GM12878 (cell line): ENCODE results near the gene HEATR3. TPM values are rescaled to one million over a fixed set of nuclear protein-coding genes. Genes with fewer than 3 reads are reported as not detected.
"Not testable (repeated sequence)": the region's sequence is repeated elsewhere in the genome, so short reads cannot be mapped to it uniquely, and the experiment has no call there.

ENCODE experiments used
- ATAC-seq: fragments of 200-7000 bp; cut with Tn5 transposase; 3 replicates; pipeline ENCODE4 v1.9.1; 2020; ENCODE audit warnings: mild to moderate bottlenecking, moderate library complexity
- BruUV-seq: library from RNA; stranded (reverse); fragments of 400-500 nt; replicated peaks from 2 replicates; lab custom pipeline; 2021; lab: Mats Ljungman, UMichigan
- CTCF ChIA-PET: fragments of 300-600 bp; sonication (Branson Sonifier 250); formaldehyde crosslinking; extraction: SDS; loops from one replicate; lab custom pipeline; 2021; ENCODE audit warnings: inconsistent platforms; lab: Yijun Ruan, JAX
- POLR2A ChIA-PET: fragments of 350-600 bp; formaldehyde crosslinking; extraction: SDS; loops from one replicate; lab custom pipeline; 2021; ENCODE audit warnings: inconsistent platforms; lab: Charles Lee
- RAD21 ChIA-PET: fragments of 300-600 bp; sonication (Branson Sonifier 250); formaldehyde crosslinking; loops from one replicate; lab custom pipeline; 2023; ENCODE audit warnings: antibody characterized with exemption; ENCODE audit not compliant: unreplicated experiment; lab: Charles Lee
- SMC1A ChIA-PET: fragments of 300-600 bp; sonication (Branson Sonifier 250); formaldehyde crosslinking; loops from one replicate; lab custom pipeline; 2023; ENCODE audit not compliant: unreplicated experiment, uncharacterized antibody; lab: Charles Lee
- DNase-seq: peaks from one replicate; pipeline ENCODE4 v3.0.0-alpha.2; 2011; ENCODE audit warnings: low read depth, low spot score
- FAIRE-seq: peaks from 3 replicates; lab custom pipeline; 2011; peaks lifted over from hg19 to GRCh38; lab: Jason Lieb, UNC
- H2AFZ ChIP-seq: 2 replicates; pipeline ENCODE4 v1.6.0; 2011; ENCODE audit warnings: low read depth, low read length, control low read depth; ENCODE audit not compliant: control insufficient read depth
- H3K27ac ChIP-seq: 2 replicates; pipeline ENCODE4 v1.5.1; 2011; ENCODE audit warnings: control low read depth; ENCODE audit not compliant: control insufficient read depth, insufficient read depth
- H3K27me3 ChIP-seq, 2 experiments: replicated peaks in 1 of 2; 2 replicates each; pipeline versions ENCODE4 v1.6.0 to v1.6.1; 2011; ENCODE audit warnings: low read length in 1 of 2; ENCODE audit not compliant: control insufficient read depth in 2 of 2, insufficient read depth in 2 of 2
- H3K36me3 ChIP-seq, 2 experiments: 2 replicates each; pipeline ENCODE4 v1.5.1; 2011; ENCODE audit warnings: low read length in 1 of 2; ENCODE audit not compliant: control insufficient read depth in 2 of 2, insufficient read depth in 2 of 2
- H3K4me1 ChIP-seq: 2 replicates; pipeline ENCODE4 v1.6.1; 2011; ENCODE audit warnings: mild to moderate bottlenecking, low read length, moderate library complexity, mixed read lengths; ENCODE audit not compliant: control insufficient read depth, insufficient read depth
- H3K4me2 ChIP-seq: 2 replicates; pipeline ENCODE4 v1.6.0; 2011; ENCODE audit warnings: control low read depth; ENCODE audit not compliant: control insufficient read depth, insufficient read depth
- H3K4me3 ChIP-seq: fragments of 200-600 bp; sonication (generic); 2 replicates; pipeline ENCODE4 v1.5.1; 2016
- H3K79me2 ChIP-seq: 2 replicates; pipeline ENCODE4 v1.6.0; 2011; ENCODE audit warnings: low read length; ENCODE audit not compliant: control insufficient read depth, insufficient read depth
- H3K9ac ChIP-seq: 2 replicates; pipeline ENCODE4 v1.8.0; 2011; ENCODE audit warnings: low read length, control low read depth, mixed read lengths; ENCODE audit not compliant: control insufficient read depth, insufficient read depth
- H3K9me3 ChIP-seq: replicated peaks from 3 replicates; pipeline ENCODE4 v1.5.1; 2011; ENCODE audit warnings: mild to moderate bottlenecking, low read length; ENCODE audit not compliant: control insufficient read depth, insufficient read depth
- H4K20me1 ChIP-seq: 2 replicates; pipeline ENCODE4 v1.6.0; 2011; ENCODE audit not compliant: control insufficient read depth, insufficient read depth
- JUNB ChIP-seq: IDR thresholded peaks from 2 replicates; pipeline ENCODE4 v1.6.1; 2016; ENCODE audit warnings: antibody characterized with exemption, mild to moderate bottlenecking
- POU2F2 ChIP-seq: IDR thresholded peaks from 3 replicates; pipeline ENCODE4 v1.6.1; 2011; ENCODE audit warnings: low read depth, mild to moderate bottlenecking, low read length, borderline replicate concordance
- SMARCA5 ChIP-seq: fragments of 450-650 bp; IDR thresholded peaks from 2 replicates; pipeline ENCODE4 v1.6.1; 2017; ENCODE audit warnings: mild to moderate bottlenecking
- STAT1 ChIP-seq: fragments of 450-650 bp; conservative IDR thresholded peaks from 2 replicates; pipeline ENCODE4 v1.6.1; 2014; ENCODE audit warnings: antibody characterized with exemption, mild to moderate bottlenecking
- ZNF384 ChIP-seq: IDR thresholded peaks from 2 replicates; pipeline ENCODE4 v1.6.1; 2012; ENCODE audit warnings: low read depth, mild to moderate bottlenecking, low read length, improper control_type of control experiment, borderline replicate concordance
- WGBS: methylation state at CpG from one replicate; pipeline ENCODE4 v1.1.6; 2016; ENCODE audit warnings: low lambda C conversion rate; ENCODE audit not compliant: insufficient replicate concordance, insufficient coverage; ENCODE audit errors: missing lambda C conversion rate; 5-methylcytosine and 5-hydroxymethylcytosine counted together
- in situ Hi-C: fragments of 300-500 bp; cut with MboI; formaldehyde crosslinking; loops from 9 replicates; pipeline ENCODE4 v1.14.3; 2018; ENCODE audit warnings: mixed read lengths
- intact Hi-C: fragments of 100-400 bp; cut with micrococcal nuclease; formaldehyde crosslinking; loops from one replicate; pipeline ENCODE4 v1.14.2; 2022; ENCODE audit not compliant: unreplicated experiment
- polyA plus RNA-seq, 11 experiments: library from polyadenylated mRNA; depleted of rRNA in 4 of 11; unstranded in 6 of 11; stranded (reverse) in 5 of 11; fragments of >200 nt; fragmentation: Nextera tagmentation in 4 of 11; fragmentation: Illumina TruSeq in 1 of 11; extraction: Ambion mirVana in 4 of 11; extraction: Trizol in 1 of 11; gene quantifications; 1 replicate in 1 of 11; 2 replicates in 10 of 11; pipeline versions ENCODE4 v1.2.1 to v1.2.3, GENCODE V29; 2011 to 2016; ENCODE audit warnings: inconsistent platforms in 2 of 11, missing spikeins in 2 of 11, low read depth in 1 of 11
- total RNA-seq, 4 experiments: library from RNA; depleted of rRNA in 3 of 4; stranded (reverse); fragments of >200 nt in 3 of 4; fragmentation: Illumina TruSeq in 1 of 4; extraction: Trizol in 1 of 4; gene quantifications; 2 replicates each; pipeline versions ENCODE4 v1.2.1 to v1.2.3, GENCODE V29; 2013 to 2021
- TF ChIP-seq, protein P1 (sequence below): IDR thresholded peaks from 2 replicates; pipeline ENCODE4 v1.6.1; 2011; ENCODE audit warnings: low read depth, low read length, improper control_type of control experiment, borderline replicate concordance

The HEATR3 gene
- total and polyA plus RNA-seq, 10 of the 15 experiments (the other 5 are each of a cell fraction or from before 2014, with no cell fraction given), result 1.5 to 30.0 (median 17.7) TPM

DNA sequence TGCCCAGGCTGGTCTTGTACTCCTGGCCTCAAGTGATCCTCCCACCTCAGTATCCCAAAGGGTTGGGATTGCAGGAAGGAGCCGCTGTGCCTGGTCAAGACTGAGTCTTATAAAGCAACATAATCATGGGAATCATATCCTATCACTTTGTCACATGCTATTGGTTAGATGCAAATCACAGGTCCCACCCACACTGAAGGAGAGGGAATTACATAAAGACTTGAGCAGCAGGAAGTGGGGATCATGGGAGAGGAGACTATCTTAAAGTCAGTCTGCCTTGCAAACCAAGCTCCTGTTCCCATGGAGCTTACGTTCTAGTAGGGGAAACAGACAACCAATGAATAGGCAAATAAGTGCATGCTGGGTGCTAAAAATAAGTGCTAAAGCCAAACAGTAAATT, 59.0 kb downstream of the HEATR3 start:
- no peak for ATAC-seq
- Histone ChIP-seq H3K4me1 (peaks cover 32% of the 10 kb centered on the region), H3K4me2 (no peak overlapping the region), H3K27me3 (no peaks in the 10 kb centered on the region), H2AFZ (peak overlapping the region; percentile 28; the same call in 1 of the 2 replicates), H3K9ac (no peak overlapping the region), H4K20me1 (no peaks in the 10 kb centered on the region), H3K79me2 (no peaks in the 10 kb centered on the region), H3K27ac (no peak overlapping the region)
- CTCF ChIA-PET, result interaction anchor here (1.1 to 2.1 kb wide), 3 partner anchors 57 to 101 kb away, joined by 3 to 11 read pairs (median 4); no protein-coding TSS in a partner anchor
- RAD21 ChIA-PET, result interaction anchor here (0.6 to 1.0 kb wide), 2 partner anchors 10 to 56 kb away, joined by 3 read pairs; no protein-coding TSS in a partner anchor
- WGBS, result 63% methylated on average over 2 of the region's 2 CpGs
- intact Hi-C loops, result no loop called here
- BruUV-seq, result no TSS peak
- SMC1A ChIA-PET, result interaction anchor here (1.1 to 1.3 kb wide), 2 partner anchors 39 to 231 kb away, joined by 3 read pairs; no protein-coding TSS in a partner anchor
- DNase-seq, result no peak
- TF ChIP-seq STAT1, result no peak
- TF ChIP-seq ZNF384, result no peak
- peak; percentile 36; the same call in 1 of the 3 replicates for TF ChIP-seq POU2F2
- TF ChIP-seq, protein P1, sequence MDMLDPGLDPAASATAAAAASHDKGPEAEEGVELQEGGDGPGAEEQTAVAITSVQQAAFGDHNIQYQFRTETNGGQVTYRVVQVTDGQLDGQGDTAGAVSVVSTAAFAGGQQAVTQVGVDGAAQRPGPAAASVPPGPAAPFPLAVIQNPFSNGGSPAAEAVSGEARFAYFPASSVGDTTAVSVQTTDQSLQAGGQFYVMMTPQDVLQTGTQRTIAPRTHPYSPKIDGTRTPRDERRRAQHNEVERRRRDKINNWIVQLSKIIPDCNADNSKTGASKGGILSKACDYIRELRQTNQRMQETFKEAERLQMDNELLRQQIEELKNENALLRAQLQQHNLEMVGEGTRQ, result no peak
- TF ChIP-seq, all 136 proteins: peak for 1
- FAIRE-seq, result no peak
- POLR2A ChIA-PET, result interaction anchor here (1.4 kb wide), 1 partner anchor 59 kb away, joined by 4 read pairs; the partner anchor contains the start of gene HEATR3
- in situ Hi-C loops, result no loop called here
- H3K36me3 ChIP-seq, result no peaks in the 10 kb centered on the region
- peaks cover 1% of the 10 kb centered on the region; the same call in 1 of the 3 replicates for H3K9me3 ChIP-seq
- H3K4me3 ChIP-seq, result no peak overlapping the region

DNA sequence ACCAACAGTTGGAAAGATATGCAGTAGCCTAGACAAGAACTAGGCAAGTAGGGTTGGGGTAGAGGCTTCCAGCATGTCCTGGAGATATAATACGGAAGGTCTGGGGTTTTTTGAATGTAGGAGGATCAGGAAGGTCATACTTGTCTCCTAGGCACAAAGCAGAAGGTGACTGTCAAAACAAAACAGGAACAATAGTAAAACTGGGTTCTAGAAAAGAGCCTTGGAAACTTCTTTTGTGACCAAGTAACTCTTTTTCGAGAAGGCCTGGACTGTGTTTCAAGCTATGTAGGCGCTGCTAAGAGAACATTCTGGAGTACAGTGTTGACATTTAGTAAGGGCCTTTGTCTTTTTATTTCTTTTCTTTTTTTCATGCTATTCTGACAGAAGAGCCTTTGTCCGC, 60.4 kb downstream of the HEATR3 start:
- SMC1A ChIA-PET, result no interaction called here
- H3K27me3 ChIP-seq, result no peaks in the 10 kb centered on the region
- 81% methylated on average over 4 of the region's 4 CpGs for WGBS
- no peaks in the 10 kb centered on the region for H3K36me3 ChIP-seq
- FAIRE-seq, result peak; percentile 27
- RAD21 ChIA-PET, result no interaction called here
- H3K4me1 ChIP-seq, result peaks cover 24% of the 10 kb centered on the region
- H3K4me2 ChIP-seq, result no peak overlapping the region
- no peak overlapping the region for H3K4me3 ChIP-seq
- H3K9ac ChIP-seq, result no peak overlapping the region
- TF ChIP-seq SMARCA5, result no peak
- TF ChIP-seq JUNB, result peak; percentile 31; the same call in 1 of the 2 replicates
- H2AFZ ChIP-seq, result no peak overlapping the region
- DNase-seq, result no peak
- intact Hi-C loops (no loop called here), in situ Hi-C loops (no loop called here)
- no peak overlapping the region for H3K27ac ChIP-seq
- H4K20me1 ChIP-seq, result no peaks in the 10 kb centered on the region
- no TSS peak for BruUV-seq
- ATAC-seq, result no peak
- H3K79me2 ChIP-seq, result no peaks in the 10 kb centered on the region
- CTCF ChIA-PET, result interaction anchor here (0.6 to 0.9 kb wide), 2 partner anchors 101 to 1366 kb away, joined by 3 to 5 read pairs; partner anchors contain the start of gene CNEP1R1
- POLR2A ChIA-PET, result interaction anchor here (0.6 kb wide), 2 partner anchors 88 to 1469 kb away, joined by 3 to 6 read pairs; no protein-coding TSS in a partner anchor
- H3K9me3 ChIP-seq, result peaks cover 1% of the 10 kb centered on the region; the same call in 1 of the 3 replicates

DNA sequence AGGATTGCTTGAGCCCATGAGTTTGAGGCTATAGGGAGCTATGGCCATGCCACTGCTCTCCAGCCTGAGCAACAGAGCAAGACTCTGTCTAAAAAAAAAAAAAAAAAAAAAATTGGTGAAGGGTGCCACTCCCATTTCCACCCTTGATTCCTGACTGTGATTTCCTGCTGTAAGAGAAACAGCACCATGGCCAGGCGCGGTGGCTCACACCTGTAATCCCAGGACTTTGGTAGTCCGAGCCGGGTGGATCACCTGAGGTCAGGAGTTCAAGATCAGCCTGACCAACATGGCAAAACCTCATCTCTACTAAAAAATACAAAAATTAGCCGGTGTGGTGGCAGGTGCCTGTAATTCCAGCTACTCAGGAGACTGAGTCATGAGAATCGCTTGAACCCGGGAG, 66.8 kb downstream of the HEATR3 start:
- RAD21 ChIA-PET, result interaction anchor here (0.7 to 1.9 kb wide), 3 partner anchors 24 to 78 kb away, joined by 3 to 5 read pairs (median 3); no protein-coding TSS in a partner anchor
- CTCF ChIA-PET, result interaction anchor here (1.1 to 9.8 kb wide), 3 partner anchors 9 to 78 kb away, joined by 3 to 105 read pairs (median 7); no protein-coding TSS in a partner anchor
- H3K4me1 ChIP-seq, H3K27ac ChIP-seq, DNase-seq, H3K4me3 ChIP-seq, POLR2A ChIA-PET, H4K20me1 ChIP-seq, in situ Hi-C loops, H3K27me3 ChIP-seq, H3K79me2 ChIP-seq, BruUV-seq, FAIRE-seq, H3K9me3 ChIP-seq, H2AFZ ChIP-seq, H3K9ac ChIP-seq, intact Hi-C loops, ATAC-seq, H3K4me2 ChIP-seq, H3K36me3 ChIP-seq: not testable (repeated sequence)
- 79% methylated on average over 7 of the region's 7 CpGs for WGBS
- SMC1A ChIA-PET, result interaction anchor here (0.6 to 1.2 kb wide), 2 partner anchors 77 to 516 kb away, joined by 3 read pairs; no protein-coding TSS in a partner anchor
